Measurements from ENCODE around the gene FAF1.
"Not testable (repeated sequence)": the region's sequence is repeated elsewhere in the genome, so short reads cannot be mapped to it uniquely, and the experiment has no call there.

The FAF1 gene

DNA sequence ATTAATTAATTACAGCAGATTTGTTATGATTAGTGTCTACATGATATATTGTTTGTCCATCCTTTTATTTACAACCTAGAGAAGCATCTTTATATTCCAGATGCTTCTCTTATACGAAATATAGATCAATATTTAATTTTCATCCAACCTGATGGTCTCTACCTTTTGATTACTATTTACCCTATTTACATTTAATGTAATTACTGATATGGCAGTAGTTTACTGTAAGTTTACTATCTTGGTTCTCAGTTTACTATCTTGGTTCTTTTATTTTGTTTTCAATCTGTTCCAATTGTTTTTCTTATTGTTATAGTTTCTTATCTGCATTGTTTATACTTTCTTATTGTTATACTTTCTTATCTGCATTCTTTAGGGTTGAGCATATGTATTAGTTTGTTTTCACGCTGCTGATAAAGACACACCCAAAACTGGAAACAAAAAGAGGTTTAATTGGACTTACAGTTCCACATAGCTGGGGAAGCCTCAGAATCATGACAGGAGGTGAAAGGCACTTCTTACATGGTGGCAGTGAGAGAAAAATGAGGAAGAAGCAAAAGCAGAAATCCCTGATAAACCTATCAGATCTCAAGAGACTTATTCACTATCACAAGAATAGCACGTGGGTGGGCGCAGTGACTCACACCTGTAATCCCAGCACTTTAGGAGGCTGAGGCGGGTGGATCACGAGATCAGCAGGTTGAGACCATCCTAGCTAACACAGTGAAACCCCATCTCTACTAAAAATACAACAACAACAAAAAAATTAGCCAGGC is 28.9 kb downstream of the FAF1 start:
- H3K27ac ChIP-seq (ENCODE audit: low read depth, low read length), result no peak overlapping the region
- no peaks in the 10 kb centered on the region for H3K36me3 ChIP-seq (ENCODE audit: control insufficient read depth, insufficient read depth, low read length)
- H3K4me3 ChIP-seq (ENCODE audit: low read depth, low read length), result no peak overlapping the region
- H3K27me3 ChIP-seq (ENCODE audit: control insufficient read depth, insufficient read depth, low read length), result no peaks in the 10 kb centered on the region
- H3K4me1 ChIP-seq (ENCODE audit: control insufficient read depth, insufficient read depth, low read length), result peaks cover 6% of the 10 kb centered on the region
- no peak overlapping the region for H3K9ac ChIP-seq (ENCODE audit: low read depth, low read length)
- H3K9me3 ChIP-seq (ENCODE audit: control insufficient read depth, insufficient read depth, low read length), result no peaks in the 10 kb centered on the region

DNA sequence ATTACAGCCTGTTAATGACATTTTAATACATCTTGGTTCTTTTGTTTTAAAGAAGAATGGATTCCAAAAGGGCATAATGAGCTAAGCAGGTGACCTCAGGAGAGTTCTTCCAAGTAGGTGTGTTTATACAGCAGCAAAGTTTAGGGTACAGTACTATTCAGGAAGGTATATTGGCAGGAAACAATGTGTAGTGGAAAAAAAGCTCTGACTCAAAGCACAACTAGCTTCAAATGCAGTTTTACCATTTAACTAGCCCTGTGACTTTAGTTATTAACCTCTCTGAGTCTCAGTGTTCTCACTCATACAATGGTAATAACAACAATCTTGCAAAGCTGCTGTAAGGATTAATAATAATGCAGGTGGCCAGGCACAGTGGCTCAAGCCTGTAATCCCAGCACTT is 29.9 kb downstream of the FAF1 start:
- Histone ChIP-seq H3K4me1 (ENCODE audit: control insufficient read depth, insufficient read depth, low read length) (no peaks in the 10 kb centered on the region), H3K9ac (ENCODE audit: low read depth, low read length) (no peak overlapping the region), H3K36me3 (ENCODE audit: control insufficient read depth, insufficient read depth, low read length) (no peaks in the 10 kb centered on the region), H3K4me3 (ENCODE audit: low read depth, low read length) (no peak overlapping the region), H3K9me3 (ENCODE audit: control insufficient read depth, insufficient read depth, low read length) (no peaks in the 10 kb centered on the region), H3K27me3 (ENCODE audit: control insufficient read depth, insufficient read depth, low read length) (no peaks in the 10 kb centered on the region), H3K27ac (ENCODE audit: low read depth, low read length) (no peak overlapping the region)

DNA sequence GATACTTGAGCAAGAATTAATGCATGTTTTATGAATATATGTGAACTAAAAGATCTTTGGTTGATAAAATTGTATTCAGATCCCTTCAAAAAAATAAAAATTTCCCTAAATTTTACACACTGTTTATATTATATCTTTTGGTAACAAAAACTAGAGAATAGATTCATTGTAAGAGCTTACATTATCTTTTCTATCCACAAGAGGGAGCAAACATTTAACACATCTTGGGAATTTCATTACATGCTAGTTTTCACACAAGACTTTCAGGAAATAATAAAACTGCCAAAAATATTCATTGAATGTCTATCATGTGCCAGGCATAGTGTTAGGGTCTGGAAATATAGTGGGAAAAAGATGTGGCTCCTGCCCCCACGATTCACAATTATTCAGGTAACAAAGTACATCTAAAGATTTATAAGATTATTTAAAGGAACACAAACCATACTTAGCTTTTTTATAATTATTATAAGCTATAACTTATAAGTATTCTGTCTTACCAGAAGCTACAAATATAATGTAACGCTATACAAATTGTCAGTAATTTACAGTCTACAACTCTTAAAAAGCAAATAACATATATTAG is 30.6 kb downstream of the FAF1 start:
- no peaks in the 10 kb centered on the region for H3K36me3 ChIP-seq (ENCODE audit: control insufficient read depth, insufficient read depth, low read length)
- H3K27me3 ChIP-seq (ENCODE audit: control insufficient read depth, insufficient read depth, low read length), result no peaks in the 10 kb centered on the region
- no peak overlapping the region for H3K9ac ChIP-seq (ENCODE audit: low read depth, low read length)
- H3K4me1 ChIP-seq (ENCODE audit: control insufficient read depth, insufficient read depth, low read length), result no peaks in the 10 kb centered on the region
- no peak overlapping the region for H3K4me3 ChIP-seq (ENCODE audit: low read depth, low read length)
- H3K27ac ChIP-seq (ENCODE audit: low read depth, low read length), result no peak overlapping the region
- H3K9me3 ChIP-seq (ENCODE audit: control insufficient read depth, insufficient read depth, low read length), result no peaks in the 10 kb centered on the region

DNA sequence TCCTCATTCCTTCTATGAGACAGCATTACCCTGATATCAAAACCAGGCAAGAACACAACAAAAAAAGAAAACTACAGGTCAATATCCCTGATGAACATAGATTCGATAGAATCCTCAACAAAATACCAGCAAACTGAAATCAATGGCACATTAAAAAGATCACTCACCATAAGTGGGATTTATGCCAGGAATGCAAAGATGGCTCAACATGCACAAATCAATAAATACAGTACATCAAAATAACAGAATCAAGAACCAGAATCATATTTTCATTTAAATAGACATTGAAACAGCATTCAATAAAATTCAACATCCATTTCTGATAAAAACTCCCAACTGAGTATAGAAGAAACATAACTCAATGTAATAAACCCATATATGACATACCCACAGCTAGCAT is 36.5 kb downstream of the FAF1 start:
- Histone ChIP-seq H3K9ac (ENCODE audit: low read depth, low read length) (no peak overlapping the region), H3K4me1 (ENCODE audit: control insufficient read depth, insufficient read depth, low read length) (no peaks in the 10 kb centered on the region), H3K27me3 (ENCODE audit: control insufficient read depth, insufficient read depth, low read length) (no peaks in the 10 kb centered on the region), H3K27ac (ENCODE audit: low read depth, low read length) (no peak overlapping the region), H3K9me3 (ENCODE audit: control insufficient read depth, insufficient read depth, low read length) (no peaks in the 10 kb centered on the region), H3K36me3 (ENCODE audit: control insufficient read depth, insufficient read depth, low read length) (no peaks in the 10 kb centered on the region), H3K4me3 (ENCODE audit: low read depth, low read length) (no peak overlapping the region)

DNA sequence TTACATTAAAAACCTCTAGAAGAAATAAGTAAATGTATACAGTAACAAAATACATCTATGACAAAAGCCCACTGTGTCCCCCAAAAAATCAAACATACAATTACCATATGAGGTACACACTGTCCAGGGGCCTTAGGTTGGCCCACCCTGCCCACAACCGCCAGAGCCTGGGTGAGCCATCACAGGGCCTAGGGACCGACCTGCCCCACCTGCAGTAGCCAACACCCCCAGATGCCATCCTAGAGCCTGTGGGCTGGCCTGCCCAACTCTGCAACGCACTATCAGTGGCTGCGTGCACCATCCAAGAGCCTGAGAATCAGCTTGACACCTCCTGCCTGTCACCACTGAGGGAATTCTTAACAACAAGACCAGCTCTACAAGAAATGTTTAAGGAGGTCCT is 39.0 kb downstream of the FAF1 start:
- no peaks in the 10 kb centered on the region for H3K9me3 ChIP-seq (ENCODE audit: control insufficient read depth, insufficient read depth, low read length)
- no peak overlapping the region for H3K4me3 ChIP-seq (ENCODE audit: low read depth, low read length)
- H3K36me3 ChIP-seq (ENCODE audit: control insufficient read depth, insufficient read depth, low read length), result no peaks in the 10 kb centered on the region
- H3K27me3 ChIP-seq (ENCODE audit: control insufficient read depth, insufficient read depth, low read length), result no peaks in the 10 kb centered on the region
- H3K4me1 ChIP-seq (ENCODE audit: control insufficient read depth, insufficient read depth, low read length), result no peaks in the 10 kb centered on the region
- H3K27ac ChIP-seq (ENCODE audit: low read depth, low read length), result no peak overlapping the region
- H3K9ac ChIP-seq (ENCODE audit: low read depth, low read length), result no peak overlapping the region

DNA sequence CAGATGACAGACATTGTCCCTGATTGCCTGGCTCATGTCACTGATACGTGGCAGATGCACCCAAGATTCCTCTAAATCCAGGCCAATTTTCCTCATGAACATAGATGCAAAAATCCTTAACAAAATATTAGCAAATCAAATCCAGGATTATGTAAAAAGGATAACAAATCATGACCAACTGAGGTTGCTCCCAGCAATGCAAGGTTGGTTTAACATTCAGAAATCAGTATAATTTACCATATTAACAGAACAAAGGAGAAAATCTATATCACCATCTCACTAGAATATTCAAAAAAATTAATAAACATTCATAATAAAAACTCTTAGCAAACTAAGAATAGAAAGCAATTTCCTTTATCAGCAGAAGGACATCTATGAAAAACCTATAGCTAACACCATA is 39.7 kb downstream of the FAF1 start:
- Histone ChIP-seq H3K4me3 (ENCODE audit: low read depth, low read length) (no peak overlapping the region), H3K4me1 (ENCODE audit: control insufficient read depth, insufficient read depth, low read length) (no peaks in the 10 kb centered on the region), H3K27ac (ENCODE audit: low read depth, low read length) (no peak overlapping the region), H3K36me3 (ENCODE audit: control insufficient read depth, insufficient read depth, low read length) (no peaks in the 10 kb centered on the region), H3K9me3 (ENCODE audit: control insufficient read depth, insufficient read depth, low read length) (no peaks in the 10 kb centered on the region), H3K27me3 (ENCODE audit: control insufficient read depth, insufficient read depth, low read length) (no peaks in the 10 kb centered on the region), H3K9ac (ENCODE audit: low read depth, low read length) (no peak overlapping the region)

DNA sequence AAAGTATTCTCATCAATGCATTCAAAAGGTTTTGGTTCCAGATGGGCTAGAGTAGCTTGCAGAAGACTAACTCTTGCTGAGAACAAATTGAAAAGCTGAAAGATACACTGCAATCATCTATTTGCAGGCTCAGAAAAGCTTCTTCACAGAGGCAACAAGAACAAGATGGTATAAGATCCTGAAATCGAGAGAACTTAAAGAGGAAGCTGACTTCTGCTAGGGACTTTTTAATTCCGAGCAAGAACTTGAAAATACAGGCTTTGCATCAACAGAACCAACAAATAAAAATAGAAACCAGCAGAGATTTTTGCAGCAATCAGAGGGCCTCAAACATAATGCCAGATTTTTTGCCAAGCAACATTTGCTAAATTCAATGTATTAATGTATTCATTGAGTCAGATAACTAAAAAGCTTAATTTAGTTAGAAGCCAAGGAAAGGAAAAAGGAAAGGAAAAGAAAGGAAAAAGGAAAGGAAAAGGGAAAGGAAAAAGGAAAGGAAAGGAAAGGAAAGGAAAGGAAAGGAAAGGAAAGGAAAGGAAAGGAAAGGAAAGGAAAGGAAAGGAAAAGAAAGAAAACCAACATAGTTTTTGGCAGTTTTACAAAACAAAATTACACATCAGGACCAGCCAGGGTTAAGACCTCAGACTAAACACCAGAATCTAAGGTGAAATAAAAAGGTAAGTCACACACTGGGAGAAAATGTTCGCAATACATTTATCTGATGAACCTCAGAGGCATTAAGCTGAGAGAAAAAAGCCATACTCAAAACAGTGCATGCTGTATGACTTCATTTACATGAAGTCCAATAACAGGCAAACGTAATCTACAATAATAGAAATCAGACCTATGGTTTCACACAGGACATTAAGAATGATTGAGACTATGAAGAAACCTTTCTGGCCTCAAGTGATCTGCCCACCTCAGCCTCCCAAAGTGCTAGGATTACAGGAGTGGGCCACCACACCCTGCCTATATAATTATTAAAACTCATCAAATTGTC is 42.6 kb downstream of the FAF1 start:
- Histone ChIP-seq H3K36me3 (ENCODE audit: control insufficient read depth, insufficient read depth, low read length) (no peaks in the 10 kb centered on the region), H3K27me3 (ENCODE audit: control insufficient read depth, insufficient read depth, low read length) (no peaks in the 10 kb centered on the region), H3K4me3 (ENCODE audit: low read depth, low read length) (no peak overlapping the region), H3K4me1 (ENCODE audit: control insufficient read depth, insufficient read depth, low read length) (no peaks in the 10 kb centered on the region), H3K9me3 (ENCODE audit: control insufficient read depth, insufficient read depth, low read length) (no peaks in the 10 kb centered on the region), H3K27ac (ENCODE audit: low read depth, low read length) (no peak overlapping the region), H3K9ac (ENCODE audit: low read depth, low read length) (no peak overlapping the region)

DNA sequence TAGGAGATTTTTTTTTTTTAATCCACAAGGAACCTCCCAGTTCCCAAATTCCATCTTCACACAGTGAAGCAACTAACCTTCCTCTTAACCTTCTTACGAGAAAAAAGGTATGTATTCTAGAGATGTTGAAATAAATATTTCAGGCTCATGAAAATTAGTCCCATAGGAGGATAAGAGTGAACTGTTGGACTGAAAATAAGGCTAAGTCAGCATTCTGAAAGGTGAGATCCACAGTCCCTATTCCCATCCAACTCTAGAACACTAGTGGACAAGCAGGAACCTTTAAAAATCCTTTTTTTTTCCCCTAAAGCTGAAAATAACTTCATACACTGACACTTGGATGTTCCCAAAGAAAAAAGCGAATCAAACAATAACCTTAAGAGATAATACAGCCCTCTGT is 44.4 kb downstream of the FAF1 start:
- Histone ChIP-seq H3K27ac (ENCODE audit: low read depth, low read length) (no peak overlapping the region), H3K4me3 (ENCODE audit: low read depth, low read length) (no peak overlapping the region), H3K9me3 (ENCODE audit: control insufficient read depth, insufficient read depth, low read length) (peaks cover 2% of the 10 kb centered on the region; the same call in 1 of the 2 replicates), H3K36me3 (ENCODE audit: control insufficient read depth, insufficient read depth, low read length) (no peaks in the 10 kb centered on the region), H3K9ac (ENCODE audit: low read depth, low read length) (no peak overlapping the region), H3K4me1 (ENCODE audit: control insufficient read depth, insufficient read depth, low read length) (no peaks in the 10 kb centered on the region), H3K27me3 (ENCODE audit: control insufficient read depth, insufficient read depth, low read length) (no peaks in the 10 kb centered on the region)

DNA sequence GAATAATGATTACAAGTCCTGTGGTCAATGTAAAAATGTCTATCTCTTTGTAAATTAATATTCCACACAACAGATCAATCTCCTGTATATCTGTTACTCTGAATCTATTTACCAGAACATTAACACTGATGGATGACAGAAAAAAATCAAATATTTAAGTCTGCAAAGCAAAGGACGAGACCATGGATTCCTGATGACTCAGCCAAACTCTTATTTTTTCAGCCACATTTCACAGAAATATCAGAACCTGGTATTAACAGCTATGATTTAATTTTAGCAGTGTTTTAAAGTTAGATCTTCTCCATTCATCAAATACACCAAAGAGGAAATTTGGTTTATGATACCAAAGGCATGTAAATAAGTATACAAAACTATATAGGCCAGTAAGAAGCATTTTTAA is 46.1 kb downstream of the FAF1 start:
- Histone ChIP-seq H3K27me3 (ENCODE audit: control insufficient read depth, insufficient read depth, low read length) (no peaks in the 10 kb centered on the region), H3K4me1 (ENCODE audit: control insufficient read depth, insufficient read depth, low read length) (no peaks in the 10 kb centered on the region), H3K27ac (ENCODE audit: low read depth, low read length) (no peak overlapping the region), H3K9ac (ENCODE audit: low read depth, low read length) (no peak overlapping the region), H3K9me3 (ENCODE audit: control insufficient read depth, insufficient read depth, low read length) (peaks cover 2% of the 10 kb centered on the region; the same call in 1 of the 2 replicates), H3K4me3 (ENCODE audit: low read depth, low read length) (no peak overlapping the region), H3K36me3 (ENCODE audit: control insufficient read depth, insufficient read depth, low read length) (no peaks in the 10 kb centered on the region)

DNA sequence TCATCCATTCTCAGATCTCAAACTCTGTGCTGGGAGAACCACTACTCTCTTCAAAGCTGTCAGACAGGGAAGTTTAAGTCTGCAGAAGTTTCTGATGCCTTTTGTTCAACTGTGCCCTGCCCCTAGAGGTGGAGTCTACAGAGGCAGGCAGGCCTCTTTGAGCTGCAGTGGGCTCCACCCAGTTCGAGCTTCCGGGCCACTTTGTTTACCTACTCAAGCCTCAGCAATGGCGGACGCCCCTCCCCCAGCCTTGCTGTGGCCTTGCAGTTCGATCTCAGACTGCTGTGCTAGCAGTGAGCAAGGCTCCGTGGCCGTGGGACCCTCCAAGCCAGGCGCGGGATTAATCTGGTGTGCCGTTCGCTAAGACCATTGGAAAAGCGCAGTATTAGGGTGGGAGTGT is 49.7 kb downstream of the FAF1 start:
- H3K4me1 ChIP-seq (ENCODE audit: control insufficient read depth, insufficient read depth, low read length); H3K36me3 ChIP-seq (ENCODE audit: control insufficient read depth, insufficient read depth, low read length); H3K27ac ChIP-seq (ENCODE audit: low read depth, low read length); H3K9me3 ChIP-seq (ENCODE audit: control insufficient read depth, insufficient read depth, low read length); H3K9ac ChIP-seq (ENCODE audit: low read depth, low read length); H3K27me3 ChIP-seq (ENCODE audit: control insufficient read depth, insufficient read depth, low read length); H3K4me3 ChIP-seq (ENCODE audit: low read depth, low read length): not testable (repeated sequence)

DNA sequence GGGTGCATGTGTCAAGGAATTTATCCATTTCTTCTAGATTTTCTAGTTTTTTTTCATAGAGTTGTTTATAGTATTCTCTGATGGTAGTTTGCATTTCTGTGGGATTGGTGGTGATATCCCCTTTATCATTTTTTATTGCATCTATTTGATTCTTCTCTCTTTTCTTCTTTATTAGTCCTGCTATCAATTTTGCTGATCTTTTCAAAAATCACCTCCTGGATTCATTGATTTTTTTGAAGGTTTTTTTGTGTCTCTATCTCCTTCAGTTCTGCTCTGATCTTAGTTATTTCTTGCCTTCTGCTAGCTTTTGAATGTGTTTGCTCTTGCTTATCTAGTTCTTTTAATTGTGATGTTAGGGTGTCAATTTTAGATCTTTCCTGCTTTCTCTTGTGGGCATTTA is 52.5 kb downstream of the FAF1 start:
- not testable (repeated sequence) for H3K36me3 ChIP-seq (ENCODE audit: control insufficient read depth, insufficient read depth, low read length); H3K4me3 ChIP-seq (ENCODE audit: low read depth, low read length); H3K27me3 ChIP-seq (ENCODE audit: control insufficient read depth, insufficient read depth, low read length); H3K9ac ChIP-seq (ENCODE audit: low read depth, low read length); H3K4me1 ChIP-seq (ENCODE audit: control insufficient read depth, insufficient read depth, low read length); H3K9me3 ChIP-seq (ENCODE audit: control insufficient read depth, insufficient read depth, low read length); H3K27ac ChIP-seq (ENCODE audit: low read depth, low read length)
